ENCODE measurements around the gene SART3.
"Not testable (repeated sequence)": the region's sequence is repeated elsewhere in the genome, so short reads cannot be mapped to it uniquely, and the experiment has no call there.

SART3 gene

GRCh38 chr12:108563804-108564151, 2.8 kb upstream of the SART3 start:
- peaks cover 36% of the 10 kb centered on the region for H3K36me3 ChIP-seq (ENCODE audit: control insufficient read depth, insufficient read depth, low read length)
- H3K4me1 ChIP-seq (ENCODE audit: control insufficient read depth, insufficient read depth, low read length), result peaks cover 4% of the 10 kb centered on the region
- H3K9ac ChIP-seq (ENCODE audit: low read depth, low read length), result no peak overlapping the region
- no peaks in the 10 kb centered on the region for H3K27me3 ChIP-seq (ENCODE audit: control insufficient read depth, insufficient read depth, low read length)
- H3K9me3 ChIP-seq (ENCODE audit: control insufficient read depth, insufficient read depth, low read length), result no peaks in the 10 kb centered on the region
- H3K4me3 ChIP-seq (ENCODE audit: low read depth, low read length), result no peak overlapping the region

- H3K9me3 ChIP-seq (ENCODE audit: control insufficient read depth, insufficient read depth, low read length), result no peaks in the 10 kb centered on the region
- H3K36me3 ChIP-seq (ENCODE audit: control insufficient read depth, insufficient read depth, low read length), result peaks cover 36% of the 10 kb centered on the region
- no peaks in the 10 kb centered on the region for H3K27me3 ChIP-seq (ENCODE audit: control insufficient read depth, insufficient read depth, low read length)
- peak overlapping the region; percentile 80 for H3K9ac ChIP-seq (ENCODE audit: low read depth, low read length)
- H3K4me3 ChIP-seq (ENCODE audit: low read depth, low read length), result peak overlapping the region; percentile 93
- peaks cover 4% of the 10 kb centered on the region for H3K4me1 ChIP-seq (ENCODE audit: control insufficient read depth, insufficient read depth, low read length)
These were observed 2.3 kb upstream of the SART3 start for GRCh38 chr12:108563136-108563803.

GRCh38 chr12:108562348-108563135, 1.6 kb upstream of the SART3 start, which contains the start of gene ISCU:
Gene ISCU, plus strand, starts transcription at chr12:108562596. Its CDS starts 27 bp downstream, at chr12:108562623.
- peaks cover 4% of the 10 kb centered on the region for H3K4me1 ChIP-seq (ENCODE audit: control insufficient read depth, insufficient read depth, low read length)
- H3K36me3 ChIP-seq (ENCODE audit: control insufficient read depth, insufficient read depth, low read length), result peaks cover 28% of the 10 kb centered on the region

GRCh38 chr12:108561852-108562347, 927 bp upstream of the SART3 start:
- peaks cover 4% of the 10 kb centered on the region for H3K4me1 ChIP-seq (ENCODE audit: control insufficient read depth, insufficient read depth, low read length)
- H3K36me3 ChIP-seq (ENCODE audit: control insufficient read depth, insufficient read depth, low read length), result peaks cover 22% of the 10 kb centered on the region

More at GRCh38 chr12:108562348-108563135, 1.6 kb upstream of the SART3 start, which contains the start of gene ISCU:
- Histone ChIP-seq H3K9ac (ENCODE audit: low read depth, low read length) (peak within 1 kb of the TSS; percentile 93), H3K4me3 (ENCODE audit: low read depth, low read length) (peak within 1 kb of the TSS; percentile 100), H3K27me3 (ENCODE audit: control insufficient read depth, insufficient read depth, low read length) (no peaks in the 10 kb centered on the region), H3K9me3 (ENCODE audit: control insufficient read depth, insufficient read depth, low read length) (no peaks in the 10 kb centered on the region)

GRCh38 chr12:108560321-108560721, 652 bp downstream of the SART3 start:
- Histone ChIP-seq H3K4me3 (ENCODE audit: low read depth, low read length) (peak overlapping the region; percentile 100), H3K9ac (ENCODE audit: low read depth, low read length) (peak overlapping the region; percentile 93), H3K36me3 (ENCODE audit: control insufficient read depth, insufficient read depth, low read length) (peaks cover 12% of the 10 kb centered on the region), H3K9me3 (ENCODE audit: control insufficient read depth, insufficient read depth, low read length) (no peaks in the 10 kb centered on the region), H3K27me3 (ENCODE audit: control insufficient read depth, insufficient read depth, low read length) (no peaks in the 10 kb centered on the region), H3K4me1 (ENCODE audit: control insufficient read depth, insufficient read depth, low read length) (peaks cover 4% of the 10 kb centered on the region)

More at GRCh38 chr12:108561852-108562347, 927 bp upstream of the SART3 start:
- no peaks in the 10 kb centered on the region for H3K27me3 ChIP-seq (ENCODE audit: control insufficient read depth, insufficient read depth, low read length)
- peak overlapping the region; percentile 100 for H3K4me3 ChIP-seq (ENCODE audit: low read depth, low read length)
- H3K9ac ChIP-seq (ENCODE audit: low read depth, low read length), result peak overlapping the region; percentile 93
- no peaks in the 10 kb centered on the region for H3K9me3 ChIP-seq (ENCODE audit: control insufficient read depth, insufficient read depth, low read length)

- Histone ChIP-seq H3K27me3 (ENCODE audit: control insufficient read depth, insufficient read depth, low read length) (no peaks in the 10 kb centered on the region), H3K36me3 (ENCODE audit: control insufficient read depth, insufficient read depth, low read length) (peaks cover 8% of the 10 kb centered on the region), H3K9ac (ENCODE audit: low read depth, low read length) (no peak overlapping the region), H3K9me3 (ENCODE audit: control insufficient read depth, insufficient read depth, low read length) (no peaks in the 10 kb centered on the region), H3K4me1 (ENCODE audit: control insufficient read depth, insufficient read depth, low read length) (peaks cover 4% of the 10 kb centered on the region), H3K4me3 (ENCODE audit: low read depth, low read length) (peak overlapping the region; percentile 100)
These were observed 1.2 kb downstream of the SART3 start for GRCh38 chr12:108559748-108560147.

GRCh38 chr12:108559007-108559655, 1.8 kb downstream of the SART3 start:
- no peaks in the 10 kb centered on the region for H3K27me3 ChIP-seq (ENCODE audit: control insufficient read depth, insufficient read depth, low read length)
- H3K9ac ChIP-seq (ENCODE audit: low read depth, low read length), result no peak overlapping the region
- peak overlapping the region; percentile 100 for H3K4me3 ChIP-seq (ENCODE audit: low read depth, low read length)
- no peaks in the 10 kb centered on the region for H3K9me3 ChIP-seq (ENCODE audit: control insufficient read depth, insufficient read depth, low read length)
- H3K4me1 ChIP-seq (ENCODE audit: control insufficient read depth, insufficient read depth, low read length), result peaks cover 4% of the 10 kb centered on the region
- H3K36me3 ChIP-seq (ENCODE audit: control insufficient read depth, insufficient read depth, low read length), result peaks cover 1% of the 10 kb centered on the region

- H3K4me3 ChIP-seq (ENCODE audit: low read depth, low read length); H3K9me3 ChIP-seq (ENCODE audit: control insufficient read depth, insufficient read depth, low read length); H3K4me1 ChIP-seq (ENCODE audit: control insufficient read depth, insufficient read depth, low read length); H3K27me3 ChIP-seq (ENCODE audit: control insufficient read depth, insufficient read depth, low read length); H3K9ac ChIP-seq (ENCODE audit: low read depth, low read length); H3K36me3 ChIP-seq (ENCODE audit: control insufficient read depth, insufficient read depth, low read length): not testable (repeated sequence)
These were observed 5.6 kb downstream of the SART3 start for GRCh38 chr12:108555383-108555782.

GRCh38 chr12:108553799-108554198, 7.2 kb downstream of the SART3 start:
- Histone ChIP-seq H3K9me3 (ENCODE audit: control insufficient read depth, insufficient read depth, low read length) (no peaks in the 10 kb centered on the region), H3K36me3 (ENCODE audit: control insufficient read depth, insufficient read depth, low read length) (peaks cover 4% of the 10 kb centered on the region), H3K4me3 (ENCODE audit: low read depth, low read length) (no peak overlapping the region), H3K27me3 (ENCODE audit: control insufficient read depth, insufficient read depth, low read length) (no peaks in the 10 kb centered on the region), H3K4me1 (ENCODE audit: control insufficient read depth, insufficient read depth, low read length) (no peaks in the 10 kb centered on the region), H3K9ac (ENCODE audit: low read depth, low read length) (no peak overlapping the region)

- H3K36me3 ChIP-seq (ENCODE audit: control insufficient read depth, insufficient read depth, low read length), result peaks cover 10% of the 10 kb centered on the region
- no peaks in the 10 kb centered on the region for H3K9me3 ChIP-seq (ENCODE audit: control insufficient read depth, insufficient read depth, low read length)
These were observed 9.4 kb downstream of the SART3 start for GRCh38 chr12:108551535-108551934.

GRCh38 chr12:108548954-108549521, 11.9 kb downstream of the SART3 start:
- no peak overlapping the region for H3K4me3 ChIP-seq (ENCODE audit: low read depth, low read length)
- H3K4me1 ChIP-seq (ENCODE audit: control insufficient read depth, insufficient read depth, low read length), result no peaks in the 10 kb centered on the region
- peaks cover 31% of the 10 kb centered on the region for H3K36me3 ChIP-seq (ENCODE audit: control insufficient read depth, insufficient read depth, low read length)
- no peak overlapping the region for H3K9ac ChIP-seq (ENCODE audit: low read depth, low read length)
- no peaks in the 10 kb centered on the region for H3K9me3 ChIP-seq (ENCODE audit: control insufficient read depth, insufficient read depth, low read length)
- H3K27me3 ChIP-seq (ENCODE audit: control insufficient read depth, insufficient read depth, low read length), result no peaks in the 10 kb centered on the region

More at GRCh38 chr12:108551535-108551934, 9.4 kb downstream of the SART3 start:
- H3K9ac ChIP-seq (ENCODE audit: low read depth, low read length), result no peak overlapping the region
- H3K4me1 ChIP-seq (ENCODE audit: control insufficient read depth, insufficient read depth, low read length), result no peaks in the 10 kb centered on the region
- H3K27me3 ChIP-seq (ENCODE audit: control insufficient read depth, insufficient read depth, low read length), result no peaks in the 10 kb centered on the region
- no peak overlapping the region for H3K4me3 ChIP-seq (ENCODE audit: low read depth, low read length)
